Neural cell (in vitro differentiated cells): ENCODE data around the gene HIVEP3. TPM values are rescaled to one million over a fixed set of nuclear protein-coding genes. Genes with fewer than 3 reads are reported as not detected.

Experiments
- H2AFZ ChIP-seq: fragments of 200-600, 300-800 bp; sonication (generic), shearing (Covaris generic); 2 replicates; pipeline ENCODE4 v1.6.0; 2014; ENCODE audit warnings: low read depth, mild to moderate bottlenecking, antibody characterized with exemption, low read length, moderate library complexity
- H3F3A ChIP-seq: fragments of 200-600 bp; shearing (Covaris generic); 2 replicates; pipeline ENCODE4 v1.6.1; 2016; ENCODE audit warnings: mild to moderate bottlenecking, moderate library complexity, mixed read lengths, antibody characterized with exemption, low read length; ENCODE audit not compliant: insufficient read depth, poor library complexity, severe bottlenecking
- H3K27ac ChIP-seq: fragments of 200-600, 300-800 bp; sonication (generic), shearing (Covaris generic); 2 replicates; pipeline ENCODE4 v1.5.1; 2014; ENCODE audit warnings: mild to moderate bottlenecking, low read length, moderate library complexity
- H3K27me3 ChIP-seq: fragments of 300-800, 200-600 bp; sonication (generic), shearing (Covaris generic); 2 replicates; pipeline ENCODE4 v1.6.0; 2014; ENCODE audit warnings: mild to moderate bottlenecking, low read depth, low read length, moderate library complexity; ENCODE audit not compliant: insufficient read depth
- H3K36me3 ChIP-seq: fragments of 300-800, 200-600 bp; sonication (generic), shearing (Covaris generic); 2 replicates; pipeline ENCODE4 v1.5.1; 2014; ENCODE audit warnings: mild to moderate bottlenecking, antibody characterized with exemption, low read length, moderate library complexity; ENCODE audit not compliant: insufficient read depth
- H3K4me2 ChIP-seq: fragments of 300-800, 200-600 bp; sonication (generic), shearing (Covaris generic); 2 replicates; pipeline ENCODE4 v1.6.0; 2014; ENCODE audit warnings: mild to moderate bottlenecking, low read length
- H3K4me3 ChIP-seq: fragments of 300-800, 200-600 bp; sonication (generic), shearing (Covaris generic); 2 replicates; pipeline ENCODE4 v1.5.1; 2014; ENCODE audit warnings: mild to moderate bottlenecking, low read length, moderate library complexity
- H3K79me2 ChIP-seq: fragments of 200-600 bp; shearing (Covaris generic); replicated peaks from 2 replicates; pipeline ENCODE4 v1.6.0; 2014; ENCODE audit warnings: mild to moderate bottlenecking, low read length, moderate library complexity; ENCODE audit not compliant: insufficient read depth
- H3K9ac ChIP-seq: fragments of 300-800, 200-600 bp; sonication (generic), shearing (Covaris generic); 2 replicates; pipeline ENCODE4 v1.6.1; 2016; ENCODE audit warnings: mild to moderate bottlenecking, low read length, mixed read lengths
- H3K9me2 ChIP-seq: fragments of 200-600 bp; shearing (Covaris generic); 2 replicates; pipeline ENCODE4 v1.6.1; 2016; ENCODE audit warnings: mild to moderate bottlenecking, low read length, mixed read lengths; ENCODE audit not compliant: insufficient read depth
- H3K9me3 ChIP-seq: fragments of 200-600, 300-800 bp; sonication (generic), shearing (Covaris generic); 2 replicates; pipeline ENCODE4 v1.6.1; 2016; ENCODE audit warnings: mild to moderate bottlenecking, mixed run types, low read length, moderate library complexity, mixed read lengths
- H4K20me1 ChIP-seq: fragments of 200-600 bp; shearing (Covaris generic); 2 replicates; pipeline ENCODE4 v1.6.1; 2016; ENCODE audit warnings: mild to moderate bottlenecking, mixed run types; ENCODE audit not compliant: insufficient read depth
- CTCF ChIP-seq: fragments of 450-650 bp; IDR thresholded peaks from 2 replicates; pipeline ENCODE4 v1.5.1; 2014; ENCODE audit warnings: antibody characterized with exemption, mild to moderate bottlenecking, moderate library complexity; ENCODE audit not compliant: poor library complexity, severe bottlenecking
- EP300 ChIP-seq: fragments of 450-650 bp; conservative IDR thresholded peaks from 2 replicates; pipeline ENCODE4 v1.6.1; 2014; ENCODE audit warnings: antibody characterized with exemption, mild to moderate bottlenecking, moderate library complexity; ENCODE audit not compliant: poor library complexity, severe bottlenecking
- EZH2 ChIP-seq: fragments of 200-600, 300-800 bp; shearing (Covaris generic), sonication (generic); IDR thresholded peaks from 2 replicates; pipeline ENCODE4 v1.6.1; 2014; ENCODE audit warnings: antibody characterized with exemption, low read length, borderline replicate concordance, mild to moderate bottlenecking; ENCODE audit not compliant: insufficient read depth, poor library complexity, severe bottlenecking
- MXI1 ChIP-seq: fragments of 450-650 bp; conservative IDR thresholded peaks from 2 replicates; pipeline ENCODE4 v1.6.1; 2014; ENCODE audit warnings: antibody characterized with exemption, mild to moderate bottlenecking; ENCODE audit not compliant: poor library complexity, severe bottlenecking
- POLR2AphosphoS5 ChIP-seq: IDR thresholded peaks from 2 replicates; pipeline ENCODE4 v1.6.1; 2012
- RAD21 ChIP-seq: fragments of 450-650 bp; conservative IDR thresholded peaks from 2 replicates; pipeline ENCODE4 v1.6.1; 2014; ENCODE audit warnings: antibody characterized with exemption, mild to moderate bottlenecking, moderate library complexity
- REST ChIP-seq: IDR thresholded peaks from 2 replicates; pipeline ENCODE4 v1.6.1; 2012; ENCODE audit warnings: borderline replicate concordance
- SMC3 ChIP-seq: fragments of 450-650 bp; conservative IDR thresholded peaks from 2 replicates; pipeline ENCODE4 v1.6.1; 2014; ENCODE audit warnings: antibody characterized with exemption, mild to moderate bottlenecking, moderate library complexity; ENCODE audit not compliant: poor library complexity
- TAF1 ChIP-seq: IDR thresholded peaks from 2 replicates; pipeline ENCODE4 v1.6.1; 2012; ENCODE audit warnings: low read depth
- polyA plus RNA-seq: library from polyadenylated mRNA; depleted of rRNA; stranded (reverse); fragments of >200 nt; gene quantifications from 2 replicates; pipeline ENCODE4 v1.2.3, GENCODE V29; 2014

The HIVEP3 gene
- polyA plus RNA-seq, 1 donor from 2014 or later, result 2.6 TPM

- no peaks in the 10 kb centered on the region for H3K9me3 ChIP-seq
- no peaks in the 10 kb centered on the region for H3K36me3 ChIP-seq
- no peaks in the 10 kb centered on the region for H3K27me3 ChIP-seq
- H3K9me2 ChIP-seq, result no peaks in the 10 kb centered on the region
- no peaks in the 10 kb centered on the region for H3K79me2 ChIP-seq
- H2AFZ ChIP-seq, result no peak overlapping the region
- H3K4me3 ChIP-seq, result no peak overlapping the region
- TF ChIP-seq POLR2AphosphoS5 (no peak), EZH2 (no peak), MXI1 (no peak), TAF1 (no peak), REST (no peak), SMC3 (no peak), EP300 (no peak), RAD21 (no peak), CTCF (no peak)
- no peaks in the 10 kb centered on the region for H4K20me1 ChIP-seq
- no peak overlapping the region for H3K9ac ChIP-seq
- H3F3A ChIP-seq, result peaks cover 3% of the 10 kb centered on the region
- no peak overlapping the region for H3K4me2 ChIP-seq
- no peak overlapping the region for H3K27ac ChIP-seq
These were observed 37.5 kb downstream of the HIVEP3 start for GRCh38 chr1:41880950-41881885.

GRCh38 chr1:41880261-41880660 is 38.5 kb downstream of the HIVEP3 start:
- Histone ChIP-seq H3K79me2 (no peaks in the 10 kb centered on the region), H3K9ac (no peak overlapping the region), H2AFZ (no peak overlapping the region), H3K27me3 (no peaks in the 10 kb centered on the region), H3F3A (peaks cover 3% of the 10 kb centered on the region), H3K4me2 (no peak overlapping the region), H3K9me3 (no peaks in the 10 kb centered on the region), H4K20me1 (no peaks in the 10 kb centered on the region), H3K4me3 (no peak overlapping the region), H3K27ac (no peak overlapping the region), H3K9me2 (no peaks in the 10 kb centered on the region), H3K36me3 (no peaks in the 10 kb centered on the region)
- TF ChIP-seq RAD21, result no peak
- TF ChIP-seq CTCF, result no peak
- TF ChIP-seq SMC3, result no peak
